ENCODE data around the gene UTP4. TPM values are rescaled to one million over a fixed set of nuclear protein-coding genes. Genes with fewer than 3 reads are reported as not detected.

UTP4 gene
- total RNA-seq, 6 donors from 2014 or later = 10.9 to 38.8 (median 28.4) TPM

GRCh38 chr16:69115361-69115760 lies 17.1 kb upstream of the UTP4 start:
- ATAC-seq (ENCODE audit: low FRiP score in 2 of 2) = no peak
- no peak for DNase-seq
- Histone ChIP-seq H3K4me3 (no peak overlapping the region), H3K4me1 (peaks cover 0 to 17% (median 1%) of the 10 kb centered on the region in 4 donors), H3K27ac (no peak overlapping the region), H3K9me3 (no peaks in the 10 kb centered on the region), H3K27me3 (no peaks in the 10 kb centered on the region), H3K36me3 (peaks cover 18 to 63% (median 58%) of the 10 kb centered on the region in 4 donors)
- TF ChIP-seq POLR2AphosphoS5 (IDR thresholded peaks at IDR 0.05) (no peak), EP300 (IDR thresholded peaks at IDR 0.05) (no peak), CTCF (IDR thresholded peaks at IDR 0.05) (no peak), POLR2A (IDR thresholded peaks at IDR 0.05) (no peak)
- 92 to 93% methylated on average over 5 of the region's 5 CpGs for WGBS, 2 donors

- no peak overlapping the region for H3K27ac ChIP-seq
- TF ChIP-seq EP300 (IDR thresholded peaks at IDR 0.05) = no peak
- TF ChIP-seq POLR2A (IDR thresholded peaks at IDR 0.05) = no peak
- no peak for TF ChIP-seq POLR2AphosphoS5 (IDR thresholded peaks at IDR 0.05)
- no peak for TF ChIP-seq CTCF (IDR thresholded peaks at IDR 0.05)
- no peak overlapping the region for H3K4me3 ChIP-seq
- 56 to 80% methylated on average over 1 of the region's 1 CpG for WGBS, 2 donors
- DNase-seq (no peak), ATAC-seq (ENCODE audit: low FRiP score in 2 of 2) (no peak)
- no peaks in the 10 kb centered on the region for H3K9me3 ChIP-seq
- H3K4me1 ChIP-seq = peaks cover 0 to 17% (median 1%) of the 10 kb centered on the region in 4 donors
- no peaks in the 10 kb centered on the region for H3K27me3 ChIP-seq
- peaks cover 14 to 67% (median 61%) of the 10 kb centered on the region in 4 donors for H3K36me3 ChIP-seq
Measured at GRCh38 chr16:69115837-69116236, 16.6 kb upstream of the UTP4 start.

- no peak for TF ChIP-seq POLR2A (IDR thresholded peaks at IDR 0.05)
- no peak for TF ChIP-seq EP300 (IDR thresholded peaks at IDR 0.05)
- TF ChIP-seq POLR2AphosphoS5 (IDR thresholded peaks at IDR 0.05) = no peak
- no peak for TF ChIP-seq CTCF (IDR thresholded peaks at IDR 0.05)
- Histone ChIP-seq H3K4me1 (peaks cover 0 to 14% (median 1%) of the 10 kb centered on the region in 4 donors), H3K9me3 (no peaks in the 10 kb centered on the region), H3K36me3 (peaks cover 14 to 72% (median 64%) of the 10 kb centered on the region in 4 donors), H3K27me3 (no peaks in the 10 kb centered on the region), H3K27ac (no peak overlapping the region), H3K4me3 (no peak overlapping the region)
- DNase-seq (no peak), ATAC-seq (ENCODE audit: low FRiP score in 2 of 2) (no peak)
- 88 to 92% methylated on average over 7 of the region's 7 CpGs for WGBS, 2 donors
Measured at GRCh38 chr16:69116256-69116875, 16.1 kb upstream of the UTP4 start.

GRCh38 chr16:69116906-69117305 lies 15.5 kb upstream of the UTP4 start:
- WGBS, 2 donors = 47 to 88% methylated on average over 2 to 6 of the region's 6 CpGs
- Histone ChIP-seq H3K4me3 (no peak overlapping the region), H3K36me3 (peaks cover 14 to 72% (median 63%) of the 10 kb centered on the region in 4 donors), H3K9me3 (no peaks in the 10 kb centered on the region), H3K4me1 (peaks cover 0 to 14% (median 1%) of the 10 kb centered on the region in 4 donors), H3K27ac (no peak overlapping the region), H3K27me3 (no peaks in the 10 kb centered on the region)
- no peak for DNase-seq
- TF ChIP-seq POLR2AphosphoS5 (IDR thresholded peaks at IDR 0.05) (no peak), CTCF (IDR thresholded peaks at IDR 0.05) (no peak), POLR2A (IDR thresholded peaks at IDR 0.05) (no peak), EP300 (IDR thresholded peaks at IDR 0.05) (no peak)
- ATAC-seq (ENCODE audit: low FRiP score in 2 of 2) = no peak

GRCh38 chr16:69118468-69118867 lies 14.0 kb upstream of the UTP4 start:
- no peak overlapping the region for H3K27ac ChIP-seq
- H3K4me3 ChIP-seq = no peak overlapping the region
- H3K9me3 ChIP-seq = no peaks in the 10 kb centered on the region
- DNase-seq = no peak
- peaks cover 14 to 68% (median 59%) of the 10 kb centered on the region in 4 donors for H3K36me3 ChIP-seq
- peaks cover 0 to 14% (median 0%) of the 10 kb centered on the region in 4 donors for H3K4me1 ChIP-seq
- TF ChIP-seq POLR2AphosphoS5 (IDR thresholded peaks at IDR 0.05) (no peak), POLR2A (IDR thresholded peaks at IDR 0.05) (no peak), CTCF (IDR thresholded peaks at IDR 0.05) (no peak), EP300 (IDR thresholded peaks at IDR 0.05) (no peak)
- no peaks in the 10 kb centered on the region for H3K27me3 ChIP-seq
- 86 to 97% methylated on average over 2 of the region's 2 CpGs for WGBS, 2 donors
- ATAC-seq (ENCODE audit: low FRiP score in 2 of 2) = no peak
